ENCODE measurements around the gene TMEM107. TPM values are rescaled to one million over a fixed set of nuclear protein-coding genes. Genes with fewer than 3 reads are reported as not detected.
A peak's percentile ranks its signal among the peaks of the same experiment; 100 is the strongest.

The TMEM107 gene
- total RNA-seq, 1 donor from 2014 or later = 17.5 TPM

DNA sequence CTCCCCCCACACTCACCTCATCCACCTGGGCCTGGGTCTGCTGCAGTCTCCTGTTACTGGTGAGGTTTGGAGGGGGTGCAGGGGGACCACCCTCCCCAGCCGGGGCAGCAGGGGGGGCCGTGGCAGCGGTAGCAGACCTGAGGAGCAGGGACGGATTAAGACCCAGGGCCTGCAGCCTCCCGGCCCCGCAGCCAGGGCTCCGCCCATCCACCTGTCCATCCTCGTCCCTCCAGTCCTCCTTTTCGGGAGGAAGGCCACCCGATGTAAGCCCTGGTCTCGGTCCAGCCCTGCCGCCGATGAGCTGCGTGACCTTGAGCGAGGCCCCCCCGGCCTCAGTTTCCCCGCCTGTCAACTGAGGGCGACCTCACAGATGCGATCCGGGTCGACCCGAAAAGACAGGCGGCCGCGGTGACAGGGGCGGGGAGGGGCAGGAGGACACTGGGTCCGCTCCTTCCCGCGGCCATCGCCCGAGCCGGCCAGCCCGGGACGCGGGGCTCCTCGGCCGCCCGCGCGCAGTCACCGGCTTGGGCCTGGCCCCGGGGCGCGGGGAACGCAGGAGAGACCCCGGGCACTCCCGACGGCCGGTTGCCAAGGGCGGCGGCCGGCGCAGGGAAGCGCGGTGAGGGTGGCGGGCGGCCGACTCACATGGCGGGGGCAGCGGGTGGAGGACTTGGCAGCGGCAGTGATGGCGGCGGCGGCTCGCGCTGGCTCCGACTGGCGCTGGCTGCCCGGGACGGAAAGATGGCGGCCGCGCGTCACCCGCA, 13.8 kb downstream of the TMEM107 start, which contains the start of gene VAMP2:
Gene VAMP2, minus strand, starts transcription at position 716 of the 764 bp plus-strand sequence. Its CDS starts 69 bp downstream, at position 647.
- ATAC-seq = peak; percentile 50

DNA sequence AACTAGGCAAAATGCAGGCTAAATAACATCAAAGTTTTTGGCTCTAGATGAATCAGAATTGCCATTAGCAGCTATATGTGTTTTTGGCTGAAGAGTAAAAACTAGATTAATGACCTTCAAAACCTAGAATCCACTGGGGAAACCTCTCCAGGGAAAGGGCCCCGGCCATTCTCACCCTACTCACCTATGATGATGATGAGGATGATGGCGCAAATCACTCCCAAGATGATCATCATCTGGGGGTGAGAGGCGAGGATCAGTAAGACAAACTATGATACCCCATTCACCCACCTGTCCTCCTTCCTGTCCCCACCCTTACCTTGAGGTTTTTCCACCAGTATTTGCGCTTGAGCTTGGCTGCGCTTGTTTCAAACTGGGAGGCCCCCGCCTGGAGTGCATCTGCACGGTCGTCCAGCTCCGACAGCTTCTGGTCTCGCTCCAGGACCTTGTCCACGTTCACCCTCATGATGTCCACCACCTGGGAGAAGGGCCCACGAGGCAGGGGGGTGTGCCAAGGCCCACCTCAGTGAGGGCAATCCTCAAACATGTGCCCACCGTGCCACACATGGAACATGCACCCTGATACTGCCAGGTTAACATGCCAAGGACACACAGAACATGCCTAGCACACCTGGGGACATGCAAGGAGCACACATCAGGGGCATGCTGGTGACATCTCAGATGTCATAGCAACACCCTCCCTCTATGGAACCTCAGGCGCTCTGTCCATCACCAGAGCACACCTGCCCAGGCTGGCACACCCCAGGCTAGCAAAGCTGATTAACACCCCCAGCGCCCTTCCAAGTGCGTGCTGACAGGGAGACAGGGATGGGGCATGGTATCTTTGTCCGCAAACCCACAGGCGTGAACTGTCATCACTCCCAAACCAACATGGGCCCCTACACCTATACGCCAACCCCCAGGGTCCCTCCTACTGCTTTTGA, 14.6 kb downstream of the TMEM107 start:
- peak; percentile 1 for ATAC-seq

DNA sequence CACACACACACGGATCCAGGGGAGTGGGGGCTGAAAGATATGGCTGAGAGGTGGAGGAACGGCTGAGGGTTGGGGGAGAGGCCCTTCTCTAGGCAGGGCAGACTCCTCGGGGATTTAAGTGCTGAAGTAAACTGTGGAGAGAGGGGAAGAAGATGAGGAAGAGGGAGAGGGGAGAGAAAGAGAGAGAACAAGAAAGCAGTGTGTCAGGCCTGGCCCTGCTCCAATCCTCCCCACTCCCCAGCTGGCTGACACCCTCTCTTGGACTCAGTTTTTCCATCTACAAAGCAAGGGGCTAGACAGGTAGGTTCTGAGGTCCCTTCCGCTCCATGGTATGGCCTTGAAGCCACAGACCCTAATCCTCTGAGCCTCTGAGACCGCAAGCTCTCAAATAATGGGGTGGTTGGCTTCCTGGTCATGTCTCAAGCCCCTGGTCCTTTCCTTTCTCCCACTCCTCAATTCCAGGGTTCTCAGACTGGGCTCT, 15.4 kb downstream of the TMEM107 start:
- ATAC-seq = no peak

DNA sequence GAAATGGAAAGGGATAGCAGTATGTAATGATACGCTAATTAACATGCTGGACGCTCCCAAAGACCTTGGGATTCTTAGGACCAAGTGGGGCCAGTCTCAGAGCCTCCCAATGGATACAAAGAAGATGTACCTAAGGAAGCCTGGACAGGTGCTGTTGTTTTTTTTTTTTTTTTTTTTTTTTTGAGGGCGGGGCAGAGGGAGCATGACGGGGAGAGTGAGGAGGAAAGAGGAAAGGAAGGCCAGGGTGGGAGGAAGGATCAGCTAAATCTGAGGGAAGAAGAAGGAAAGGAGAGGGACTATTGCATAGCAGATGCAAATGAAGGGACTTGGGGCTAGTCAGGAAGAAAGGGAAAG, 16.0 kb downstream of the TMEM107 start:
- ATAC-seq = no peak

DNA sequence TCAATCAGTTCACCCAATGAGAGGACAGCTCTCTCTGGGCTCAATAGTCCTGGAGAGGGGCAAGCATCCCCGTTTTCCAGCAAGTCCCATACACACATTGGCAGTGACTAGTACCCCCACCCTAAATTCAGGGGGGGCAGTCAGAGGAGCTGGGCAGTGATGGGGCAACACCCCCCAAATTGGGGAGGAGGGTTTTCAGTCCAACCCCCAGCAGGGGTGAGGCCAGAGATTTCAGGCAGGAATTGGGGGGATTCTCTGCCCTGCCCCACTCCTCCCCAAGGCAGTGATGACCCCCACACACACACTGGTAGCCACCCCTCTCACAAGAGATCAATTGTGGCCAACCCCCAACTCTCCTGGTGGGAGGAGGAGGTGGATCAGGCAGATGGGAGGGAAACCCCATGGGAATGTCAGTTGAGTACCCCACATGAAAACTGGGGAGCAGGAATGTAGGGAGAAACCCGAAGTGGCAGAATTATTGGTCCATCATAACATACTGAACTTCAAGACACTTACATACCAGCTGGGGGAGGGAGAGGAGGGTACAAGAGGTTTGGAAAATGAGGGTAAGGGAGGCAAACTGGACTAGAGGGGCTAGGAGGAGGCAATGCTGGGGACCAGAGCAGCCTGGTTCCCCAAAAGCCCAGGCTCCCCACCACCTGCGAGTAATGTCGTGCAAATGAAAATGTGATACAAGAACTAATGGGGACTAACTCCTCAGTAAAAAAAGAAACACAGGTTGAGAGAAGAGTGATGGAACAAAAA, 16.5 kb downstream of the TMEM107 start:
- ATAC-seq = no peak

DNA sequence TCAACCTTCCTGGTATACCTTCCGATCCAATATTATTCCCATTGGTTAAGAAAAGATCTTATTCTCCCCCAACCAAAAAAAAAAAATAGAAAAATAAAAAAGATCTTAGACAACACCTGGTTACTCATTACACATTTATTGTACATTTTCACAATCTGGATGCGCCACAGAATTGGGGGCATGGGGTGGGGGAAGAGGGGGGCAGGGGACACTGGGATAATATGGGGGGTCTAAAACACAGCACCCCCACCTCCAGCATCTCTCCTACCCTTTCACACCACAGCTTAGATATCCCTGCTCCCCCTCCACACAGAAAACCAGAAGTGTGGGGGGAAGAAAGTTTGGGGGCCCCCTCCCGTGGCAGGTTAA, 17.2 kb downstream of the TMEM107 start:
- no peak for ATAC-seq

DNA sequence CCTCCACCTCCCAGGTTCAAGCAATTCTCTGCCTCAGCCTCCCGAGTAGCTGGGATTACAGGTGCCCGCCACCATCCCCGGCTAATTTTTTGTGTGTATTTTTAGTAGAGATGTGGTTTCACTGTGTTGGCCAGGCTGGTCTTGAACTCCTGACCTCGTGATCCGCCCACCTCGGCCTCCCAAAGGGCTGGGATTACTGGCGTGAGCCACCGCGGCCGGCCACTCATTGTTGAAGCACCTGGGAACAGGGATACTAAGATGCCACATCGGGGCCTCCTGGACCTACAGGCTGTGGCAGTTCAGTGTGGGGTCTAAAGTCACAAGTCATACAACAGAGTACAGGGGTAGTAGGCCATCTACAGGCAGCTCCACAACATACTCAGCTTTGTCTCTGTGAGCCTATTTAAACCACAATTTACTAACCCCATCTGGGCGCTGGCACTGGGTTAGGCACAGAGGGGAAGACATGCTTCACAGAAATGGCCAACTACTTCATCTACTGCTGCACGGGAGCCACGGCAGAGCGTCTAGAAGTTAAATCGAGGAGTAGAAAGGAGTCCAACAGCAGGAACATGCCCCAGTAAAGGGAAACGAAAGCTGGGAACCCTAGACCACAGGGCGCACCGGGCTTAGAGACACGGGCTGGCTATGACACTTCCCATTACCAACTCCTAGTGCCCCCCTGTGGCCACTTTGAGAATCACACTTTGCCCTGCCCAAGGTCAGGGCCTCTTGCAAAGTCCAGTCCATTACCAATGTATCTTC, 17.7 kb downstream of the TMEM107 start:
- ATAC-seq = peak; percentile 5

DNA sequence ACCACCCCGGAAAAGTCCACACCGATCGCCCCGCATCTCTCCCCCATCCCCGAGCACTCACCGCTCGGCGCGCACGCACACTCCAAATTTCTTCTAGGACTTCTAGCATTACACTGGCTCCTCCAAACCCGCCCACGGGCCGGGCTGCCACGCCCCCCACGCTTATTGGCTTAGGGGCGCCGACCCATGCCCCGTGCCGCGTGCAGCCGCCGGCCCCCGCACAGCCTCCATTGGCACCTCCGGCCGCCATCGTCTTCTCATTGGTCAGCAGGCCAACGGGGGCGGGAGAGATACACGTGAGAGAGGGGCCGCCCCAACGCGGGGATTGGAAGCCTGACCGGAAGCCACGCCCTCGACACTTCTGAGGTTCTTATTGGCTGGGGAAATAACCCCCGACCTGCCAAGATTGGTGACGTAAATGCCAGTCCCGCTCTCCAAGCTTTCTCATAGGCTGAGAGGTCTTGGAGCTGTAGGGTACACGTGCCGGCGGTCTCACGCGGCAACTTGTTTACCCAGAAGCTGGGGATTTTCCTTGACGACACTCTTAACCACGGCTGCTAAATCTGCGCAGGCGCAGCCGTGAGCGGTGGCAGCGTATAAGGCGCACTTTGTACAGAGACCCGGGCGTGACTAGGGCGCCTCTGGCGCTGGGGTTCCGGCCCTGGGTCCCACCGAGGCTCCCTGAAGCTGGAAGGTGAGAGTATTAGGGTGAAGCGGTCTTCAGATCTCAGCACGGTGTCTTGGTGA, 19.8 kb downstream of the TMEM107 start:
- ATAC-seq = peak; percentile 76

DNA sequence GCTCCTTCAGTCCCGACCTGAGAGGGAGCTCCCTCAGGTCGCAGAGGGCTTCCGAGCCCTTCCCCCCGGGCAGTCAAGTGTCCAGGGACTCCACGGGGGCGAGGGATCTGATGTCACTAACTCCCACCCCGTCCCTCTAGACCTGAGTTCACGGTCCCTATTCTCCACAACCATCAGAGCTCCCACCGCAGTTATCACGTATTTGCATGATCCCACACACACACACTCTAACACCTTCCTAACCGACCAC, 20.3 kb downstream of the TMEM107 start:
- ATAC-seq = no peak

DNA sequence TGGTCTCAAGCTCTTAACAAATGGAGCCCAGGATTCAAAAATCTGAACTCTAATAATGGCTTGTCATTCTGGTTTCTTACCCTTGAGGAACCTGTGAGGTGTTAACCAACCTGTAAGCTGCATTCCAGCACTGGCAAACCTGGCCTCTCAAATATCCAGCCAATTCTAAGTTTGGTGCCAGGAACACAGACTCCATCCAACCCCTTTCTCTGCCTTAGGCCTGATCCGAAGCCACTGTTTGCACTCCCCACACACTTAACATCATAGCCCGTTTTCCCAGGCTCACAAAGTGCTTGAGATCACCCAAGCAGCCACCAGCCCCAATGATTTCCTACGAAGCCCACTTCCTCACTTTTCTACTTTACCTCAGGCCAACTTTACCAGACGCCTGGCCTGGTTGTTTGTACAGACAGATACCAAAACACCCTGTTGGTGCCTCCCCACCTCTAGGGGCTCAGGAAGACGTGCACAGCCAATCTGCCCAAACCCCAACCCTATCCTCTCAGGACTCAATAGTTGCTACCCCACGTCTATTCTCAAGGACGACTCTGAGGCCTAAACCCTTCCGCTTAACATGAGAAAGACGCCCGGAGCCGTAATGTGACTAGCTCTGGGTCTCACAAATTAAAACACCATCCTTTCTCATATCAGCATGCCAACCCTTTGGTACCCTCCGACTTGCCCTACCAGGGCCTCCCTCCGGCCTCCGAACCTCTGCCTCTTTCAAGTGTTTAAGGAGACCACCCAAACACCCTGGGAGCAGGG, 20.8 kb downstream of the TMEM107 start:
- ATAC-seq = no peak

DNA sequence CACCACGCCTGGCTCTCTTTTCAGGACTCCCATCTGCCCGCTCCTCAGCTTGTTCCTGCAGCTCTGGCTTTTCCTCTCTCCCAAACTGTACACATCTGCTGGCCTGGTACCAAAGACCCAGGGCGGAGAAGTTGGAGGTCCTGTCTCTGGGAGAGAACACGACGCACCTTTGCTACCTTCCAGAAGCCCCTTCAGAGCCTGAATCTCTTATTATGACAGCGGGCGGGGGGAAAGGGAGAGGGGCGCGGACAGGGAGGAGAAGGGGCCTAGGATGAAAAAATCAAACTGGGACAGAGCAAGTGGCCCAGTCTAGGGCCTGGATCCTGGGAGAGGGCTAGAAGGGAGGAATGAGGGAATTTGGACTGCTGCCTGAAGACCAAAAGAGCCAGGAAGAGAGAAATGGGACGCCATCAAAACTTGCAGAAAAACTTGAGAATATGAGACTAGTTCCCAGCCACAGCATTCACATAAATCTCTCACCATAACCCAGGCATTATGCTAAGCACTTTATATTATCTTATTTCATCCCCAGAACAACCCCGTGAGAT, 21.5 kb downstream of the TMEM107 start:
- no peak for ATAC-seq

DNA sequence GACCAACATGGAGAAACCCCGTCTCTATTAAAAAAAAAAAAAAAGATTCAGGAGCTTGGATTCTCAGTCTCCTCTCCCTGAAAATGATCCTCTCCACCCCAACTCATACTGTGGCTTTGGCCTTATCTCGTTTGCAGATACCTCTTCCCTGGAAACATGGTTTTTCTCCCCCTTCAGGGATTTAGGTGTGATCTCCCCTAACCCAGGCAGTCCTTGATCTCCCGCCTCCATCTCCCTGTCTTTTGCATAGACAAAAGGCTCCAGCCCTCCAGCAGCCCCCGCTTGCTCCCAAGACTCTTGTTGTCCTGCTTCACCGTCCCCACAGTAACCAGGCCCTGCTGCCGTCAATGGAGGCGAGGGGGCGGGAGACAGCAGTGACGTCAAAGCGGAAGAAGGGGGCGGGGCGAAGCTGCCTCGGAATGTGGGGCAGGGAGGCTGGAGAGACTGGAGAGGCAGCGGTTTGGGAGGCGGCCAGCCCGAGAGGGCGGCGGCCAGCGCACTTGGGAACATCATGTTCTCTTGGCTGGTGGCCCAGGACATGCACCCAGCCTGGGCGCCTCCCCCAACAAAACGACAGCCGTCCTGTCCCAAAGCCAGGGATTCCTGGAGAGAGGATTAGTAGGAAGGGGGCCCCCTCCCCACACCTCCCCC, 22.1 kb downstream of the TMEM107 start:
- ATAC-seq = peak; percentile 49

DNA sequence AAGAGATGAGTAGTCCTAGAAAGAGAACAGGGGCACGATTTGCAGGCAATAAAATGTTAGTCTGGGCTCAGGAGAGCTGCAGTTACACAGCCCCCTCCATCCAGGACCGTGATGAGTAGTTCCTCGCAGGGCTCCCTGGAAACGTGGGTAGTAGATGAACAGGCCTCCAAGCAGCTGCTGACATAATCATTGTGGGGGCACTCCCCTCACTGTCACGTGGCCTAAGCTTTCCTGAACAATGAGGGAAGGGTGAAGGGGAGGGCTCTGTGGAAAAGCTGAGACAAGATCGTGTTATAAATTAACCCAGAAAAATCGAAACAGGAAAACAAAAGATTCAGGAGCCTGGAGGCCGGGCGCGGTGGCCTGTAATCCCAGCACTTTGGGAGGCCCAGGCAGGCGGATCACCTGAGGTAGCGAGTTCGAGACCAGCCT, 22.6 kb downstream of the TMEM107 start:
- ATAC-seq = peak; percentile 35

DNA sequence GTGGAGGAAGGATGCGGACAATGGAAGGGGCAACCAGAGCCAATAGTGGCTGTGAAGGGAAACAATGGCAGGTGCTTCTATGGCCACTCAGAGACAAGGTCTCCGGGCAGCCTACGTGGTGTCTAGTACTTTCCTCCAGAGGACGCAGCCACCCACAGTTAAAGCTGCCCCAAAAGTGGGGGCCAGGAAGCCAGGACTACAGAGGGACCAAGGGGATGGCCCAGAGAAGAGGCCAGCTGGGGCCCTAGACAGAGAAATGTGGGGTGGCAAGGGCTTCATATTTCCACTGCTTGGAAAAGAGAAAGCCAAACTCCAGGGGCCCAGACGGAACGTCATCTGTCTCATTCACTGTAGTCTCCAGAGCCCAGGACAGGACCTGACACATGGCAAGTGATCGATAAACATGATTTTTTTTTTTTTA, 23.1 kb downstream of the TMEM107 start:
- no peak for ATAC-seq

DNA sequence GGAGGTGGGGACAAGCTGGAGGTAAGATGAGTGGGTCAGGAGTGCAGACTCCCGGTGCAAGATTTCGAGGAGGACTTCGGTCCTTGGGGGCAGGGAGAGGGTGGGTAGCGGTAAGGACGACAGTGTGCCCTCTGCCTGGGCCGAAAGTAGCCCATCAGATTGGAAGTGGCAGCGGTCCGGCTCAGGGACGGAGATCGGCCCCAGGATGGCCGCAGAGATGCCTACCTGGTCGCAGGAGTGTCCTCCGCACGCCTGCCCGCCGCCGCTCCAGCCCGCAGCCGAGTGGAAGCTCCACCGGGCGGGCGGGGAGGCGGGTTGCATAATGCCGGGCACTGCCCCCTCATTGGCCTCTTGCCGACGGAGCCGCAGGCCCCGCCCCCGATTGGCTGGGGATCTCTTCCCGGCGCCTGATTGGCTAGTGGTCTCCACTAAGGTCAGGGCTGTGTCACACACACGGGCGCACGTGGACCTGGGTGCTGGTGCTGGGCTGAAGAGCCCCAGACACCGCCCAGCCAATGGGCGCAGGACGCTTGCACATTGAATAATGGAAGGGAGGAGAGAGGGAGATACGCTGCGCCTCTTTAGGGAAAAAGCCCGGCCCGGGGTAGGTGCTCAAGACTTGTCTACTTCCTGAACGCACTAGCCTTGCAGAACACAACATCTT, 23.9 kb downstream of the TMEM107 start, which contains the start of gene PER1:
Gene PER1, minus strand, starts transcription at position 293 of the 664 bp plus-strand sequence. CDS start 1,698 bp downstream, outside the sequence.
- peak; percentile 60 for ATAC-seq

DNA sequence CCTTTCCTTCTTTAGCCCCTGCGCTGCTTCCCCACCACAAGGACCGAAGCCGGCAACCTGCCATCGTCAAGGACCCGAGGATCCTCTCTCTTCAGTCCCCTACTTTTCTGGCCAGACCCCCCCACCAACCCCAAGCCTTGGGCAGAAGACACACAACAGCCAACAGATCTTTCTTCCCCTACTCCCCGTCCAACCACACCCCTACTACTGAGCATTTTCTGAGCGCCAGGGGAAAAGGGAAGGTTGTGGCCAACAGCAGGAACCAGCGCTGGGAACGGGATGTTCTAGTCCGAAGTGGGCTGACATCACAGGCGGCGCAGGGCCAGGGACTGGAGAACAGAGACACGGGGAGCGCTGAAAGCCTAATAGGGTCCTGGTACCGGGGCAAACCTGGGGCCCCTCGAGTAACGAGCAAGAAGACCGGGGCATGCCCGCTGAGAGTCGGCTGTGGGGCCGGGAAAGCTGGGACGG, 24.5 kb downstream of the TMEM107 start:
- peak; percentile 2 for ATAC-seq

DNA sequence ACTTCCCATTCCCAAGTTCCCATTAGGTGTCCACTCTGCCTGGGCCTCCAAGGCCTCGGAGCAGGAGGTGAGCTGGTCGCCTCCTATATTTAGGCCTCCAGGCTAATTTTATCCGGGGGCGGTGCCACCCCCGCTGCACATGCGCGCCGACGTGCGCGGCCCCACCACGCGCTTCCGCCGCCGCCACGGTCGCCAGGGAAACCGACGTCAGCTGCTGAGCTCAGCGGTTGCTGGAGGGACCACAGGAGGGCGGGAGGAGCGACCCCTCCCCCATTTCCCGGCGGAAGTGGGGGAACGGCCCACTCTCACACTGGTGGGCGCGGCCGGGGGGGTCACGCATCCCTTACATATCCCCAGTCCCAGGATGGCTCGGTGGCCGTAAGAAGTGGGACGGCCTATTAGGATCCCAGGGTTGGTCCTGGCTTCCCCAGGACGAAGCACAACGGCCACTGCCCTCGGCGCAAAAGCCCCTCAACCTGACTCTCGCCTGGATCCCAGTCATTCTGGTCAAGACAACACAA, 25.0 kb downstream of the TMEM107 start:
- peak; percentile 0 for ATAC-seq

Data from esophagus mucosa (tissue), 1 donor.